Brain microvascular endothelial cell (primary cell): ENCODE measurements around the gene CD34.

Experiments used
- DNase-seq: peaks from one replicate; pipeline ENCODE4 v3.0.0-alpha.2; 2020
- H3K27ac ChIP-seq: fragments of 250-450 bp; sonication (Bioruptor Pico); 2 replicates; pipeline ENCODE4 v1.5.1; 2020; ENCODE audit warnings: mild to moderate bottlenecking, moderate library complexity
- H3K27me3 ChIP-seq: fragments of 250-450 bp; sonication (Bioruptor Pico); replicated peaks from 2 replicates; pipeline ENCODE4 v1.5.1; 2020; ENCODE audit warnings: mild to moderate bottlenecking
- H3K36me3 ChIP-seq: fragments of 250-450 bp; sonication (Bioruptor Pico); replicated peaks from 2 replicates; pipeline ENCODE4 v1.5.1; 2020; ENCODE audit warnings: mild to moderate bottlenecking
- H3K4me3 ChIP-seq: 2 replicates; pipeline ENCODE4 v1.5.1; 2011; ENCODE audit warnings: low read depth, mild to moderate bottlenecking, control low read depth, low read length, moderate library complexity
- CTCF ChIP-seq: IDR thresholded peaks from 2 replicates; pipeline ENCODE4 v1.5.1; 2011; ENCODE audit warnings: low read depth, mild to moderate bottlenecking, moderate library complexity, low read length, control low read depth, inconsistent platforms; ENCODE audit errors: missing control alignments
- in situ Hi-C: cut with HindIII; loops from 2 replicates; pipeline ENCODE4 v1.10.0; 2017; ENCODE audit warnings: low sequenced_read_pairs, low pct_ligation_motif_present

CD34 gene

GRCh38 chr1:207956986-207957385, 46.1 kb upstream of the CD34 start:
- in situ Hi-C loops = no loop called here

GRCh38 chr1:207954104-207954503, 43.2 kb upstream of the CD34 start:
- in situ Hi-C loops = no loop called here
- TF ChIP-seq CTCF = no peak
- no peak overlapping the region for H3K27ac ChIP-seq
- no peaks in the 10 kb centered on the region for H3K36me3 ChIP-seq
- no peak for DNase-seq
- H3K27me3 ChIP-seq = no peaks in the 10 kb centered on the region
- no peak overlapping the region for H3K4me3 ChIP-seq

More at GRCh38 chr1:207956986-207957385, 46.1 kb upstream of the CD34 start:
- TF ChIP-seq CTCF = no peak
- Histone ChIP-seq H3K4me3 (no peak overlapping the region), H3K27ac (no peak overlapping the region), H3K27me3 (no peaks in the 10 kb centered on the region), H3K36me3 (no peaks in the 10 kb centered on the region)
- DNase-seq = no peak

GRCh38 chr1:207952617-207953542, 42.0 kb upstream of the CD34 start:
- TF ChIP-seq CTCF = no peak
- no peaks in the 10 kb centered on the region for H3K27me3 ChIP-seq
- no peak overlapping the region for H3K4me3 ChIP-seq
- no peak for DNase-seq
- in situ Hi-C loops = no loop called here
- no peaks in the 10 kb centered on the region for H3K36me3 ChIP-seq
- no peak overlapping the region for H3K27ac ChIP-seq

- Histone ChIP-seq H3K36me3 (no peaks in the 10 kb centered on the region), H3K27ac (no peak overlapping the region)
- no peak for DNase-seq
Observed at GRCh38 chr1:207951652-207952051, 40.7 kb upstream of the CD34 start.

GRCh38 chr1:207950750-207951149, 39.8 kb upstream of the CD34 start:
- DNase-seq = no peak
- H3K27me3 ChIP-seq = no peaks in the 10 kb centered on the region
- H3K4me3 ChIP-seq = no peak overlapping the region
- TF ChIP-seq CTCF = no peak
- no peak overlapping the region for H3K27ac ChIP-seq
- in situ Hi-C loops = no loop called here
- H3K36me3 ChIP-seq = no peaks in the 10 kb centered on the region

More at GRCh38 chr1:207951652-207952051, 40.7 kb upstream of the CD34 start:
- no peak for TF ChIP-seq CTCF
- in situ Hi-C loops = no loop called here
- no peaks in the 10 kb centered on the region for H3K27me3 ChIP-seq
- no peak overlapping the region for H3K4me3 ChIP-seq
